ENCODE data around the gene BARX2. TPM values are rescaled to one million over a fixed set of nuclear protein-coding genes. Genes with fewer than 3 reads are reported as not detected.

Gene BARX2
- total RNA-seq, 1 donor from 2014 or later, result 0.41 TPM

- Histone ChIP-seq H3K4me1 (peaks cover 29% of the 10 kb centered on the region), H3K4me3 (no peak overlapping the region), H3K27me3 (ENCODE audit: low read depth) (peaks cover 62% of the 10 kb centered on the region), H3K36me3 (no peaks in the 10 kb centered on the region), H3K27ac (no peak overlapping the region), H3K9me3 (no peaks in the 10 kb centered on the region)
- DNase-seq (no peak), ATAC-seq (no peak)
- intact Hi-C loops (cut with DNase I), result no loop called here
- no peak for TF ChIP-seq CTCF (IDR thresholded peaks at IDR 0.05)
These were observed 1.2 kb downstream of the BARX2 start for GRCh38 chr11:129376658-129377341.

DNA sequence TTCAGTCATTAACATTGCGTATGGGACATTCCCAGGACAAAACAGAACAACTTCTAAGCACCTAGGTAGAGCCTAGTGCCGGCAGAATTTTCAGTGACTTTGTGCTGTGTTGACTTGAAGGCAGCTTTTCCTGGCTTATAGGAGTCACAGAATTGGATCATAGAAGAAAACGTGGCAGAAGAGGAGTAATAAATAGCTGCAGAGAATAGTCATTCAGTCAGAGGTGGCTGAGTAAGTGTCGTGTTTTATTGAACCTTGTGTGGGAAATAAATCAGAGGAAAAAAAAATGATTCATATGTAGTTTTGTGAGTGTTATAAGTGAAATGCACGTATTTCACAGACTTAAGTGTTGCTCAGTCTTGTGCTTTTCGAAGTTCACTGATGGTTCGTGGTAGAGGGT is 2.1 kb downstream of the BARX2 start:
- H3K27ac ChIP-seq, result no peak overlapping the region
- intact Hi-C loops (cut with DNase I), result no loop called here
- H3K27me3 ChIP-seq (ENCODE audit: low read depth), result peaks cover 52% of the 10 kb centered on the region

GRCh38 chr11:129380413-129380812 is 4.8 kb downstream of the BARX2 start:
- peaks cover 26% of the 10 kb centered on the region for H3K27me3 ChIP-seq (ENCODE audit: low read depth)
- no peak for TF ChIP-seq CTCF (IDR thresholded peaks at IDR 0.05)

More for the DNA sequence above, 2.1 kb downstream of the BARX2 start:
- Histone ChIP-seq H3K4me1 (peaks cover 29% of the 10 kb centered on the region), H3K9me3 (no peaks in the 10 kb centered on the region), H3K36me3 (no peaks in the 10 kb centered on the region), H3K4me3 (no peak overlapping the region)
- DNase-seq, result no peak
- no peak for ATAC-seq
- no peak for TF ChIP-seq CTCF (IDR thresholded peaks at IDR 0.05)

DNA sequence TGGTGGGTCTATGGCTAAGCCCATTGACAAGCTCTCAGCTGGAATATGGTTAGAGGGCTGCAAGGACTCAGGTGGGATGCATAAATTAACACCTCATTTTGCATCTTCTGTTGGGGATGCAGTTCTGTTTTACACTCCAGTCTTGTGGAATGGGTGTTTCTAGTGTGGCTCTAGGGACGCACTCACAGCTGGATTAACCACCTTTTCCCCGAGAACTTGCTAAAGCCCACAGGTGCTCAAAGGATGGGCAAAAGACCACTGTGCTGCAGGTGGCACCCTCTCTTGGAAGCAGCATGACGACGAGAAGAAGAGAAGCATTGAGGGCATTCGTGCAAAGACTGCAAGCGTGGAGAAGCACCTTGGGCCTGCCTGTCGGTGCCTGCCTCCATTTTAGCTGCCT is 6.9 kb downstream of the BARX2 start:
- peaks cover 13% of the 10 kb centered on the region for H3K27me3 ChIP-seq (ENCODE audit: low read depth)
- intact Hi-C loops (cut with DNase I), result no loop called here
- no peaks in the 10 kb centered on the region for H3K36me3 ChIP-seq
- no peak overlapping the region for H3K27ac ChIP-seq
- no peaks in the 10 kb centered on the region for H3K4me1 ChIP-seq
- DNase-seq (no peak), ATAC-seq (no peak)
- TF ChIP-seq CTCF (IDR thresholded peaks at IDR 0.05), result no peak
- H3K9me3 ChIP-seq, result no peaks in the 10 kb centered on the region
- H3K4me3 ChIP-seq, result no peak overlapping the region

More at GRCh38 chr11:129380413-129380812, 4.8 kb downstream of the BARX2 start:
- H3K36me3 ChIP-seq, result no peaks in the 10 kb centered on the region
- DNase-seq (no peak), ATAC-seq (no peak)
- no peak overlapping the region for H3K27ac ChIP-seq
- H3K9me3 ChIP-seq, result no peaks in the 10 kb centered on the region
- no peak overlapping the region for H3K4me3 ChIP-seq
- intact Hi-C loops (cut with DNase I), result no loop called here
- H3K4me1 ChIP-seq, result peaks cover 2% of the 10 kb centered on the region

DNA sequence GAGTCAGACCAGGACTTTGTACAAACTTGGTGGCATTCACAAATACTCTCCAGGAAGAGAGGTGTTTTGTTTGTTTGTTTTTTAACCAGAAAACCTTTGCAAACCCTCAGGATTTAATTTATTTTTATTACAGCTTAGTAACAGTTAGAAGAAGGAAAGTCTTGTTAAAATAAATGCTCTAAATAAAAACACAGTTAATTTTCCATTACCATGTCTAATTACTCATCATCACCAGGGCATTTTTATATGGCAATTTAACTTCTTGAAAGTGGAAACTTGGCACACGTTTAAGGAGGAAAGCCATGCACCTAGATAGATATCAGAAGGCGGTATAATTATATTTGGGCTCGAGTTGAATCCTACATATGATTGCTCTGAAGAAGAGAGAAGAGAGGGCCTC is 7.4 kb downstream of the BARX2 start:
- Histone ChIP-seq H3K4me1 (no peaks in the 10 kb centered on the region), H3K9me3 (no peaks in the 10 kb centered on the region), H3K27ac (no peak overlapping the region), H3K4me3 (no peak overlapping the region), H3K36me3 (no peaks in the 10 kb centered on the region), H3K27me3 (ENCODE audit: low read depth) (peaks cover 13% of the 10 kb centered on the region)
- DNase-seq (no peak), ATAC-seq (no peak)
- intact Hi-C loops (cut with DNase I), result no loop called here
- TF ChIP-seq CTCF (IDR thresholded peaks at IDR 0.05), result no peak

All from lower lobe of right lung (tissue), 2 donors.